K562 (cell line): Measurements from ENCODE around the gene IREB2. TPM values are rescaled to one million over a fixed set of nuclear protein-coding genes. Genes with fewer than 3 reads are reported as not detected.

Experiments used
- ATAC-seq: fragments of 200-7000 bp; cut with Tn5 transposase; 3 replicates; pipeline ENCODE4 v1.9.1; 2020; ENCODE audit warnings: moderate library complexity
- BruUV-seq: library from RNA; stranded (reverse); fragments of 400-500 nt; replicated peaks from 2 replicates; lab custom pipeline; 2021; lab: Mats Ljungman, UMichigan
- CTCF ChIA-PET: fragments of 300-600 bp; formaldehyde crosslinking; extraction: SDS; loops from one replicate; lab custom pipeline; 2021; ENCODE audit warnings: low intra/inter-chr PET ratio; lab: Yijun Ruan, JAX
- POLR2A ChIA-PET: fragments of 300-600, 350-650 bp; sonication (Branson Sonifier 250); formaldehyde crosslinking; extraction: SDS; loops from one replicate; lab custom pipeline; 2021; ENCODE audit warnings: antibody characterized with exemption, inconsistent platforms; lab: Yijun Ruan, JAX
- DNase-seq, 4 experiments: peaks; one replicate each; pipeline versions ENCODE4 v3.0.0 to v3.0.0-alpha.2; 2011 to 2018; ENCODE audit warnings: low spot score in 3 of 4, mixed read lengths in 3 of 4; ENCODE audit errors: extremely low read depth in 1 of 4
- FAIRE-seq: peaks from 2 replicates; lab custom pipeline; 2011; peaks lifted over from hg19 to GRCh38; lab: Jason Lieb, UNC
- H2AFZ ChIP-seq: 2 replicates; pipeline ENCODE4 v1.6.0; 2011; ENCODE audit warnings: low read depth, low read length, control low read depth, inconsistent platforms
- H3K27ac ChIP-seq: fragments of 200-600 bp; 3 replicates; pipeline ENCODE4 v1.8.0; 2011; ENCODE audit warnings: low read depth, mild to moderate bottlenecking, control low read depth, inconsistent platforms, low read length, moderate library complexity, mixed read lengths; ENCODE audit errors: extremely low read depth
- H3K27me3 ChIP-seq, 2 experiments: fragments of 300-600 bp in 1 of 2; 2 replicates in 1 of 2; 3 replicates in 1 of 2; pipeline versions ENCODE4 v1.6.0 to v1.8.0; 2011; ENCODE audit warnings: inconsistent platforms in 2 of 2, low read length in 2 of 2, mild to moderate bottlenecking in 1 of 2, mixed read lengths in 1 of 2, moderate library complexity in 1 of 2; ENCODE audit not compliant: control insufficient read depth in 2 of 2, insufficient read depth in 2 of 2
- H3K36me3 ChIP-seq: fragments of 300-600 bp; 3 replicates; pipeline ENCODE4 v1.8.0; 2011; ENCODE audit warnings: mild to moderate bottlenecking, low read length, inconsistent platforms; ENCODE audit not compliant: control insufficient read depth, insufficient read depth
- H3K4me1 ChIP-seq, 2 experiments: fragments of 200-600 bp in 1 of 2; replicated peaks in 1 of 2; 2 replicates in 1 of 2; 3 replicates in 1 of 2; pipeline versions ENCODE4 v1.5.1 to v1.8.0; 2011; ENCODE audit warnings: inconsistent platforms in 2 of 2, low read length in 2 of 2, mild to moderate bottlenecking in 1 of 2, mixed read lengths in 1 of 2, moderate library complexity in 1 of 2; ENCODE audit not compliant: control insufficient read depth in 2 of 2, insufficient read depth in 2 of 2
- H3K4me2 ChIP-seq: 2 replicates; pipeline ENCODE4 v1.6.1; 2011; ENCODE audit warnings: low read length, control low read depth, inconsistent platforms, mixed read lengths; ENCODE audit not compliant: insufficient read depth
- H3K4me3 ChIP-seq: fragments of 200-600 bp; sonication (generic), shearing (Covaris generic); 2 replicates; pipeline ENCODE4 v1.5.1; 2016; ENCODE audit warnings: control low read depth, inconsistent platforms
- H3K79me2 ChIP-seq: fragments of 200-600 bp; 3 replicates; pipeline ENCODE4 v1.8.0; 2011; ENCODE audit warnings: low read length, inconsistent platforms; ENCODE audit not compliant: control insufficient read depth, insufficient read depth
- H3K9ac ChIP-seq, 2 experiments: 2 replicates each; pipeline versions ENCODE4 v1.6.0 to v1.6.1; 2011; ENCODE audit warnings: low read depth in 2 of 2, low read length in 2 of 2, control low read depth in 1 of 2, inconsistent platforms in 1 of 2, mild to moderate bottlenecking in 1 of 2, mixed read lengths in 1 of 2; ENCODE audit not compliant: insufficient read depth in 1 of 2
- H3K9me1 ChIP-seq: one replicate; pipeline ENCODE4 v1.6.0; 2011; ENCODE audit warnings: inconsistent platforms, mild to moderate bottlenecking, low read length, moderate library complexity; ENCODE audit not compliant: control insufficient read depth, insufficient read depth
- H3K9me3 ChIP-seq: replicated peaks from 2 replicates; pipeline ENCODE4 v1.5.1; 2011; ENCODE audit warnings: low read depth, low read length, inconsistent platforms; ENCODE audit not compliant: control insufficient read depth, insufficient read depth
- H4K20me1 ChIP-seq: replicated peaks from 2 replicates; pipeline ENCODE4 v1.6.1; 2011; ENCODE audit warnings: low read length, inconsistent platforms, mixed read lengths; ENCODE audit not compliant: control insufficient read depth, insufficient read depth
- KAT8 ChIP-seq: fragments of 450-650 bp; IDR thresholded peaks from 2 replicates; pipeline ENCODE4 v1.6.1; 2016; ENCODE audit warnings: low read depth, mild to moderate bottlenecking
- LARP7 ChIP-seq: fragments of 450-650 bp; IDR thresholded peaks from 2 replicates; pipeline ENCODE4 v1.6.1; 2016
- MEIS2 ChIP-seq: fragments of 450-650 bp; IDR thresholded peaks from 2 replicates; pipeline ENCODE4 v1.6.1; 2014; ENCODE audit warnings: mild to moderate bottlenecking; ENCODE audit not compliant: partially characterized antibody
- NR2C2 ChIP-seq, 2 experiments: fragments of 200-800 bp in 1 of 2; sonication (Bioruptor generic) in 1 of 2; sonication (generic) in 1 of 2; formaldehyde crosslinking in 1 of 2; IDR thresholded peaks; 2 replicates each; pipeline versions ENCODE4 v1.6.1 to v1.8.0; 2016 to 2022; ENCODE audit warnings: mild to moderate bottlenecking in 1 of 2, missing compliant biosample characterization in 1 of 2, missing genetic modification characterization in 1 of 2, missing genetic modification reagents in 1 of 2
- RAD51 ChIP-seq: fragments of 450-650 bp; IDR thresholded peaks from 2 replicates; pipeline ENCODE4 v1.7.1; 2016; ENCODE audit warnings: low read depth, mild to moderate bottlenecking, borderline replicate concordance
- THAP7 ChIP-seq: fragments of 250-450 bp; sonication (Bioruptor Pico); IDR thresholded peaks from 2 replicates; pipeline ENCODE4 v1.5.0; 2021
- ZNF280B ChIP-seq: fragments of 250-450 bp; sonication (Bioruptor Pico); IDR thresholded peaks from 2 replicates; pipeline ENCODE4 v1.5.1; 2021; ENCODE audit warnings: mild to moderate bottlenecking
- ZNF316 ChIP-seq: fragments of 450-650 bp; IDR thresholded peaks from 2 replicates; pipeline ENCODE4 v1.6.1; 2016
- ZNF384 ChIP-seq: IDR thresholded peaks from 2 replicates; pipeline ENCODE4 v1.6.1; 2012; ENCODE audit warnings: low read depth, low read length, improper control_type of control experiment
- WGBS: fragments of 100-300 bp; shearing (Covaris generic); methylation state at CpG from one replicate; pipeline ENCODE4 v1.1.6; 2016; ENCODE audit warnings: low coverage, mixed read lengths; ENCODE audit not compliant: insufficient coverage; ENCODE audit errors: missing lambda C conversion rate; 5-methylcytosine and 5-hydroxymethylcytosine counted together
- in situ Hi-C: fragments of 300-500 bp; cut with MboI; formaldehyde crosslinking; loops from 4 replicates; pipeline ENCODE4 v1.15.0; 2018; ENCODE audit warnings: inconsistent platforms, mixed read lengths
- intact Hi-C: fragments of 100-400 bp; cut with micrococcal nuclease; formaldehyde crosslinking; loops from 2 replicates; pipeline ENCODE4 v1.14.2; 2022
- polyA plus RNA-seq, 8 experiments: library from polyadenylated mRNA; depleted of rRNA in 4 of 8; stranded (reverse) in 5 of 8; unstranded in 3 of 8; fragments of >200 nt; fragmentation: Nextera tagmentation in 2 of 8; fragmentation: Illumina TruSeq in 1 of 8; extraction: Ambion mirVana in 2 of 8; extraction: Trizol in 1 of 8; gene quantifications; 2 replicates each; pipeline versions ENCODE4 v1.2.1 to v1.2.3, GENCODE V29; 2011 to 2014; ENCODE audit warnings: inconsistent platforms in 1 of 8, missing spikeins in 1 of 8
- total RNA-seq, 7 experiments: library from RNA; depleted of rRNA in 6 of 7; stranded (reverse); fragments of >200 nt in 6 of 7; fragmentation: Illumina TruSeq in 2 of 7; extraction: Trizol in 2 of 7; gene quantifications; 2 replicates each; pipeline versions ENCODE4 v1.2.1 to v1.2.3, GENCODE V29; 2011 to 2021; ENCODE audit warnings: low replicate concordance in 1 of 7

The IREB2 gene
- total and polyA plus RNA-seq, 9 of the 15 experiments (the other 6 are each of a cell fraction or from before 2014, with no cell fraction given): 16.8 to 61.7 (median 34.0) TPM

DNA sequence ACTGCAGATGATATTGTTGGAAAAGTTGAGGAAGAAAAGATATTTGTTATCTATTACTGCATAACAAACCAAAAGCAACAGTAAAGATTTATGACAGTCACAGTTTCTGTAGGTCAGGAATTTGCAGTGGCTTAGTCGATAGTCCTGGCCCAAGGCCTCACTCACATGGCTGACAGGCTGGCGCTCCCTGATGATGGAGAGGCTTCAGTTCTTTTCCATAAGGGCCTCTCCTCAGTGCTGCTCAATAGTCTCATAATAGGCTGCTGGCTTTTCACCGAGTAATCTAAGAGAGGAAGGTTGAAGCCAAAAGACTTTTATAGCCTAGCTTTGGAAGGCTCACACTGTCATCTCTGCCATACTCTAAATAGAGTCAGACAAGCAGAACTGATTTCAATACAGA lies 17.7 kb downstream of the IREB2 start (continued):
- TF ChIP-seq THAP7 (CRISPR knock-in tag) (no peak), LARP7 (no peak), RAD51 (no peak), MEIS2 (peak; percentile 80)

DNA sequence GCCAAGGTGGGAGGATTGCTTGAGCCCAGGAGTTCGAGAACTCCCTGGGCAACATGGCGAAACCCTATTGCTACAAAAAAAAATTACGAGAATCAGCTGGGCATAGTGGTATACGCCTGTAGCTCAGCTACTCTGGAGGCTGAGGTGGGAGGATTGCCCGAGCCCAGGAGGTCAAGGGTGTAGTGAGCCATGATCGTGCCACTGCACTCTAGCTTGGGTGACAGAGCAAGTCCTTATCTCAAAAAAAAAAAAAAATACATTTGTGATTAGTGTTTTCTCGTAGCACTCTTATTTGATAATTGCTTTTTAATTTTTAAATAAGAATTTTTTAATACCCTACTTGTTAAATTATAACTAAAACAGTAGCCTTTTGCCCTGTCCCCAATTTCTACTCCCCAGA lies 18.4 kb downstream of the IREB2 start:
- H2AFZ ChIP-seq: no peak overlapping the region
- H3K79me2 ChIP-seq: peaks cover 100% of the 10 kb centered on the region
- no TSS peak for BruUV-seq
- peaks cover 16% of the 10 kb centered on the region for H4K20me1 ChIP-seq
- no peaks in the 10 kb centered on the region for H3K9me1 ChIP-seq
- no peak overlapping the region for H3K4me2 ChIP-seq
- DNase-seq (no peak), ATAC-seq (peak; percentile 53; the same call in 2 of the 3 replicates), FAIRE-seq (no peak)
- TF ChIP-seq KAT8 (no peak), NR2C2 (CRISPR knock-in tag; IDR thresholded peaks at IDR 0.05) (no peak), NR2C2 (tag; IDR thresholded peaks at IDR 0.05) (peak; percentile 31; the same call in 1 of the 2 replicates), ZNF280B (no peak), ZNF384 (0 out of 2 replicates have a peak, but pooled peaks have one; percentile 42), ZNF316 (no peak)
- H3K4me3 ChIP-seq: no peak overlapping the region
- no peak overlapping the region for H3K27ac ChIP-seq
- no peaks in the 10 kb centered on the region for H3K9me3 ChIP-seq
- H3K9ac ChIP-seq: no peak overlapping the region
- H3K27me3 ChIP-seq: no peaks in the 10 kb centered on the region
- intact Hi-C loops: no loop called here
- ChIA-PET CTCF (no interaction called here), POLR2A (interaction anchor here (1.3 kb wide), 1 partner anchor 11 kb away, joined by 3 read pairs; no protein-coding TSS in a partner anchor)
- peaks cover 12 to 32% of the 10 kb centered on the region in 2 experiments for H3K4me1 ChIP-seq
- peaks cover 47% of the 10 kb centered on the region; the same call in 2 of the 3 replicates for H3K36me3 ChIP-seq
- in situ Hi-C loops: no loop called here
- WGBS: 58% methylated on average over 6 of the region's 7 CpGs
